Transverse colon (tissue), 4 donors: Measurements from ENCODE around the gene RSPO4. TPM values are rescaled to one million over a fixed set of nuclear protein-coding genes. Genes with fewer than 3 reads are reported as not detected.

Experiments used
- DNase-seq: peaks from one replicate; pipeline ENCODE4 v3.0.0-alpha.2; 2019
- H3K27ac ChIP-seq, 4 donors: fragments of 200-600 bp; sonication (generic); 2 replicates each; pipeline ENCODE4 v1.5.1; 2016 to 2018; ENCODE audit warnings: inconsistent platforms in 4 of 4
- H3K27me3 ChIP-seq: fragments of 200-600 bp; sonication (generic); 2 replicates; pipeline ENCODE4 v1.5.1; 2017; ENCODE audit warnings: inconsistent platforms
- H3K36me3 ChIP-seq, 4 donors: fragments of 200-600 bp; sonication (generic); 2 replicates each; pipeline ENCODE4 v1.5.1; 2017 to 2019; ENCODE audit warnings: inconsistent platforms in 4 of 4
- H3K4me1 ChIP-seq, 4 donors: fragments of 200-600 bp; sonication (generic); 2 replicates each; pipeline ENCODE4 v1.5.1; 2017 to 2020; ENCODE audit warnings: inconsistent platforms in 4 of 4
- H3K4me3 ChIP-seq, 4 donors: fragments of 200-600 bp; sonication (generic); 1 replicate in 1 of 4; 2 replicates in 3 of 4; pipeline versions ENCODE4 v1.5.1 to v1.6.1; 2017 to 2019; ENCODE audit warnings: inconsistent platforms in 4 of 4
- H3K9me3 ChIP-seq, 2 donors: fragments of 200-600 bp; sonication (generic); 2 replicates each; pipeline ENCODE4 v1.5.1; 2017 to 2019; ENCODE audit warnings: inconsistent platforms in 2 of 2
- CTCF ChIP-seq, 5 experiments: fragments of 200-600 bp in 3 of 5; fragments of 450-650 bp in 2 of 5; sonication (generic) in 3 of 5; IDR thresholded peaks; 1 replicate in 2 of 5; 2 replicates in 3 of 5; pipeline ENCODE4 v1.5.1; 2016 to 2017; ENCODE audit warnings: antibody characterized with exemption in 5 of 5, inconsistent platforms in 3 of 5, mild to moderate bottlenecking in 2 of 5, moderate library complexity in 1 of 5
- EP300 ChIP-seq: sonication (generic); formaldehyde crosslinking; IDR thresholded peaks from one replicate; pipeline ENCODE4 v1.6.1; 2017; ENCODE audit warnings: antibody characterized with exemption, low read depth
- POLR2A ChIP-seq: fragments of 450-650 bp; IDR thresholded peaks from one replicate; pipeline ENCODE4 v1.6.1; 2016; ENCODE audit warnings: antibody characterized with exemption, mild to moderate bottlenecking, moderate library complexity
- POLR2AphosphoS5 ChIP-seq, 3 donors: sonication (generic); formaldehyde crosslinking; IDR thresholded peaks; one replicate each; pipeline ENCODE4 v1.6.1; 2016; ENCODE audit warnings: antibody characterized with exemption in 3 of 3
- WGBS, 2 donors: methylation state at CpG; one replicate each; pipeline ENCODE4 v1.1.5; 2018; ENCODE audit warnings: low coverage in 1 of 2; 5-methylcytosine and 5-hydroxymethylcytosine counted together
- in situ Hi-C, 4 donors: fragments of 200-750 bp; cut with MboI; loops; one replicate each; pipeline versions ENCODE4 v1.15.0 to v1.15.1; 2017; ENCODE audit warnings: low sequenced_read_pairs in 3 of 4, low pct_ligation_motif_present in 1 of 4, low pct_unique_long_range_greater_than_20kb in 1 of 4
- intact Hi-C: fragments of 100-400 bp; cut with DNase I; formaldehyde crosslinking; loops from one replicate; pipeline ENCODE4 v1.15.1; 2023; ENCODE audit warnings: low total_unique reads
- total RNA-seq, 4 donors: library from RNA; depleted of rRNA; stranded (reverse); fragments of >200 nt; gene quantifications; one replicate each; pipeline ENCODE4 v1.1.0, GENCODE V29; 2016

RSPO4 gene
- total RNA-seq, 4 donors from 2014 or later, result not detected

GRCh38 chr20:976033-976432, 26.1 kb downstream of the RSPO4 start:
- intact Hi-C loops, result no loop called here
- WGBS, 2 donors, result 20 to 63% methylated on average over 1 to 2 of the region's 2 CpGs
- TF ChIP-seq POLR2AphosphoS5 (IDR thresholded peaks at IDR 0.05) (no peak), CTCF (IDR thresholded peaks at IDR 0.05) (no peak), POLR2A (no peak)

GRCh38 chr20:973785-974194, 28.3 kb downstream of the RSPO4 start:
- no peak overlapping the region for H3K4me3 ChIP-seq
- no peaks in the 10 kb centered on the region for H3K4me1 ChIP-seq
- in situ Hi-C loops (no loop called here), intact Hi-C loops (no loop called here)
- H3K9me3 ChIP-seq, result no peaks in the 10 kb centered on the region
- 26% methylated on average over 6 of the region's 6 CpGs; no CpG with 5 or more reads in 1 of the 2 donors for WGBS, 2 donors
- H3K36me3 ChIP-seq, result no peaks in the 10 kb centered on the region
- no peak overlapping the region for H3K27ac ChIP-seq
- TF ChIP-seq POLR2A (no peak), EP300 (no peak), POLR2AphosphoS5 (IDR thresholded peaks at IDR 0.05) (no peak), CTCF (IDR thresholded peaks at IDR 0.05) (peak in 4 of 5 experiments; percentile 20 to 41 (median 26))
- no peaks in the 10 kb centered on the region for H3K27me3 ChIP-seq
- DNase-seq, result peak; percentile 12

More at GRCh38 chr20:976033-976432, 26.1 kb downstream of the RSPO4 start:
- Histone ChIP-seq H3K4me3 (no peak overlapping the region), H3K36me3 (no peaks in the 10 kb centered on the region), H3K4me1 (no peaks in the 10 kb centered on the region), H3K27ac (no peak overlapping the region), H3K27me3 (peaks cover 6% of the 10 kb centered on the region), H3K9me3 (no peaks in the 10 kb centered on the region)
- DNase-seq, result no peak
- in situ Hi-C loops, result no loop called here

GRCh38 chr20:972256-972655, 29.9 kb downstream of the RSPO4 start:
- Histone ChIP-seq H3K27me3 (no peaks in the 10 kb centered on the region), H3K4me1 (no peaks in the 10 kb centered on the region), H3K9me3 (no peaks in the 10 kb centered on the region), H3K36me3 (no peaks in the 10 kb centered on the region), H3K27ac (no peak overlapping the region), H3K4me3 (no peak overlapping the region)
- TF ChIP-seq POLR2AphosphoS5 (IDR thresholded peaks at IDR 0.05) (no peak), CTCF (IDR thresholded peaks at IDR 0.05) (no peak), POLR2A (no peak), EP300 (no peak)
- whole genome bisulfite sequencing, 2 donors, result 84 to 100% methylated on average over 1 to 9 of the region's 9 CpGs
- DNase-seq, result no peak
- intact Hi-C loops, result no loop called here
- in situ Hi-C loops, result no loop called here

GRCh38 chr20:971346-971745, 30.8 kb downstream of the RSPO4 start:
- WGBS, 2 donors, result 63 to 75% methylated on average over 2 of the region's 2 CpGs
- in situ Hi-C loops (no loop called here), intact Hi-C loops (no loop called here)
- Histone ChIP-seq H3K27ac (no peak overlapping the region), H3K27me3 (no peaks in the 10 kb centered on the region), H3K4me3 (no peak overlapping the region), H3K36me3 (no peaks in the 10 kb centered on the region), H3K9me3 (no peaks in the 10 kb centered on the region), H3K4me1 (no peaks in the 10 kb centered on the region)
- TF ChIP-seq POLR2A, result no peak
- no peak for TF ChIP-seq CTCF (IDR thresholded peaks at IDR 0.05)
- TF ChIP-seq EP300, result no peak
- TF ChIP-seq POLR2AphosphoS5 (IDR thresholded peaks at IDR 0.05), result no peak
- no peak for DNase-seq
